GM15510 (cell line): ENCODE measurements around the gene UTP20.
A peak's percentile ranks its signal among the peaks of the same experiment; 100 is the strongest.

Source experiments
- POLR2A ChIP-seq: IDR thresholded peaks from 3 replicates; pipeline ENCODE4 v1.6.1; 2011; ENCODE audit warnings: borderline replicate concordance; ENCODE audit not compliant: insufficient read length; ENCODE audit errors: extremely low read depth

UTP20 gene

DNA sequence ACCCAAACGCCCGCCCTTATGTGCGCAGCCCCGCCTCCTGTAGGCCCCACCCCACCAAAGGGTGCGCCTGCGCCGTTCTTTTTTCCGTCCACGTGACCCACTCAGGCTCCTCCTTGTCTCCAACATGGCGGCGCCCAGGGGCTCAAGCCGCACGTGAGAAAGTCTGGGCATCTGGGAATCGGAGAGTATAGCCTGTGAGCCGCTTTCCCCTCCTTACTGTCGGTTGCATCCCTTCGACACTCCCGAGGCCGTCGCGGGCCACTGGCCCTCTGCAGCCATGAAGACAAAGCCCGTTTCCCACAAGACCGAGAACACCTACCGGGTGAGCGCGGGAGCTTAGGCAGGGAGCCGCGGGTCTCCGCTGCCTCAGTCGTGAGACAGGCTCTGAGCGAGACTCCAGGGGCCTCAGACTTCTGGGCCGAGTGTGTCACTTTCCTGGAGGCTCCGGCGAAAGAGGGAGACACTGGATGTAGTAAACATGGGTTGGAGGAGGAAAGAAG, at the start of gene UTP20:
UTP20 (plus strand) TSS at position 100 of the 500 bp plus-strand sequence; CDS start at position 278, 178 bp downstream.
- peak; percentile 66 for TF ChIP-seq POLR2A

DNA sequence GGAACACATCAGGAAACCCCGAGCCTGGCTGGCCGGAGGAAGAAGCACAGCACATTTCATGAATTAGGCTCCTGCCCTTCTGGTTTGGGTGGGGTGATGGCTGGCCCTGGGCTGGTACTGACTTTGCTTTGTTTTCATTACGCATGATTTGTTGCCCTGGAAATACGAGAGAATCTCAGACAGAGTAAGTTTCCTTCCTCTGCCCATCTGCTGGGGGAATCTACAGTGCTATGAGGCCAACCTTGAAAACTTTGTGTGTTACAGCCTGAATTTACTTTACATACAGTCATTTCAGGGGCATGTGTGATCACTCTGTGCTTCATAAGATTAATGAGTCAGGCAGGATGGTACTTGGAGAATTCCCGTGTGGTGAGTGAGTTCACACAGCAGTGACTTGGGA, 49.4 kb upstream of the UTP20 start:
- no peak for TF ChIP-seq POLR2A

DNA sequence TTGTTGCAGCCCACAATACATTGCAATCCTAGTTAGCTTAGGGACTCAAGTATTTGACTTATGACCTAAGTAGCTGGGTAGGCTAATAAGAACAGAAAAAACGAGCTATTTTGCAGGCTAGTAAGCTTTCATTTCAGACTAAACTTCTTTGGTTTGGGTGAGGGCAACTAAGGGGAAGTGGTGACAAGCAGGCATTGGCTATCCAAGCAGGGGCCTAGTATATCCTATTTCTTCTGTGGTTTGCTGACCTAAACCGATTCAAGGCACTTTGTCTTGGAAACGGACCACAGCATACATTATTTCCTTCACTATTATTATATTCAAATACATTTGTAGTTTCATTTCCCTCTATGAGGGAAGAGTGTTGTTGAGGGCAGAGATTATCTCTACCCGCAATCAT, 48.3 kb upstream of the UTP20 start:
- no peak for TF ChIP-seq POLR2A

DNA sequence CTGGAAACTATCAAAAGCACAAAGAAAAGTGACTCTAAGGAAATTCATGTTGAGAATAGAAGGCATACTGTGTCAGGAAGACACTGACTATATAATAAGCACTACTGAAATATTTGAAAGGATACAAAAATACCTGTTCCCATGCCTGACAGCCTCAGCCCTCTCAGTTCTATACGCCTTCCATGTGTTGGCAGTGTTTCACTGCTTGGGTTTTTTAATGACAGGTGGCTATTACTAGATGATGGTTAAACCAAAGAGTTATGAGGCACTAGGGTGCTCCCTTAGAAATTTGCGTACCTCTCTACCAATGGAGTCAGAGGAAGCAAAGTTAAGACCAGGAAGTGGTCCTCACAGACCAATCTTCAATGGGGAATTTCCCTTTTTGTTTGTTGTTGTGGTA, 44.2 kb upstream of the UTP20 start:
- no peak for TF ChIP-seq POLR2A

DNA sequence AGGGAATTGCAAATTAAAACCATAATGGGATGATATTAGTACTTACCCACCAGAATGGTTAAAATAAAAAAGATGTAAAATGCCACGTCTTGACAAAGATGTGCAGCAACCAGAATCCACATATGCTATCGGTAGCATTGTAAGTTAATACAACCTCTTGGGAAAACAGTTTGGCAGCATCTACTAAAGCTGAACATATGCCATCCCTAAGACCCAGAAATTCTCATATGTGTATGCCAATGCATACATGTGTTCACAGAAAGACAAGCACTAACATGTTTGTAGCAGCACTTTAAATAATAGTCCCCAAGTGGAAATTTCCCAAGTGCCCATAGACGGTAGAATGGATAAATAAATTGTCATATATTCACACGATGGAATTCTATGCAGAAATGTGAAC, 41.6 kb upstream of the UTP20 start:
- TF ChIP-seq POLR2A: no peak

DNA sequence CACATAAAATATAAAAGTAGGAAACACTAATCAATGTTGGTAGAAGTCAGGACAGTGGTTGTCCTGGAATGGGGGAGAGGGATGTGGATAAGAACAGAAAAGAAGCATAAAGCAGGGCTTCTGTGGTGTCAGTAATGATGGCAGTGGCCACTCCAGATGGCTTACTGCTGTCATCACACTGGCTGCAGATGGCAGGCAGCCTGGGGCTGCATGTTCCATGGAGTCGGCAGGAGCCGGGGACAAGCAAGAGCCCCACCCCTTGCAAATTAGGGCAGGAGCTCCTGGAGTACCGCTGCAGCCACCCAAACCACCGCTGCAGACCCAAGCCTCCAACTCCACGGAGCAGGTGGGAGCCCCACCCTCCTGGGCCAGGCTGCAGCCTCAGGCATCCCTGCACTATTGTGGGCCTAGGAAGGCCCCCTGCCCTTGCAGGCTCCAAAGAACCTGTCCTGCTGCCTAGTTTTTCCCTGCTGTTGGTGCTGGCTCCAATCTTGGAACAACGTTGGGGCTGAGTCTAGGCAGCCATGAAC, 41.0 kb upstream of the UTP20 start:
- no peak for TF ChIP-seq POLR2A

DNA sequence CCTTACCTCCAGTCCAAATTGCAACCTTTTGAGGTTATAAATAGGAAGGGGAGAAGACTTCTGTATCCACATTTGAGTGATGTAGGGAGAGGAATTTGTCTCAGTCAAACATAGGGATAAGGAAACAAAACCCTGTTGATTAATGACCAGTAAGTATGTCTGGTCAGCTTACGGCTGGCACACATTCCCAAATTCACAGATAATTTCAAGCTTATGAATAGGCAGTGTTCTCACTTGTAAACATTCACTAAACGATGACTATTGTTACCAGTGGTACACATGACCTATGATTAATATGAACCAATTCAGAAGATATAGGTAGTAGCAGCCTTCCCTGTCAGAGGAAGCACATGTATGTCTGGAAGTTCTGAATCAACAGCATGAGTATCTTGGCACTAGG, 36.8 kb upstream of the UTP20 start:
- no peak for TF ChIP-seq POLR2A

DNA sequence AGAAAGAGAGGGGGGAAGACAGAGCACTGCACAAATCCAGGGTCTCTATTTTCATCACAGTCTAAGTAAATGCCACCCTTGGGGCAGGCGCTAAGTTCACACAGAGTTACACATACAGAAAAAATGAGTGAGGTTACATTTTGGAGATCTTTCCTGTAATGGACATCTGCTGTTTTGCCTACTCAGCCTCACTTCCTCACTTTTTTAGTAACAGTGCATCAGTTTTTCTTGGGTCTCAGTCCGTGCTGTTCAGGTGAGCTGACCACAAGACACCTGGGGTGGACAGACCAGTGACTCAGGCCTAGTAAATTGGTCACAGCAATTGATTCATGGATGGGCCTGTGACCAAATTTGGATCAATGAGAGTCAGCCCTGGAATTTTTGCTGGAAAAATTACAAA, 36.3 kb upstream of the UTP20 start:
- TF ChIP-seq POLR2A: no peak

DNA sequence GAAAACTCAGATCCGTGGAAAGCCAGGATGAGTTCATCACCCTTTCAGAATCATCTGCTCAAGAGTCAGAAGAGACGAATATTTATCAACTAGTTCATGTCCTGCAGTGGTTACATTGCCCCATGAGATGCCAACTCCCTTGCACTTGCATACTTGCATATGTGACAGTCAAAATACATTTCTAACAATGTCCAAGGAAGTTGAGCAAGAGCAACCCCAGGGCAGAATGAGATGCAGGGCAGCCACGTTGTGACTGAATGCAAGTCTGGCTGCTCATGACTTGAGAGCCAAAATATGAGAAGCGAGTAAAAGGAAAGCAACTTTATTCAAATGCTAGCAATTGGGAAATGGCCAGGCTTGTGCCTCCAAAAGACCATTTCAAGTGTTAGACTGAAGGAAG, 23.6 kb upstream of the UTP20 start:
- no peak for TF ChIP-seq POLR2A

DNA sequence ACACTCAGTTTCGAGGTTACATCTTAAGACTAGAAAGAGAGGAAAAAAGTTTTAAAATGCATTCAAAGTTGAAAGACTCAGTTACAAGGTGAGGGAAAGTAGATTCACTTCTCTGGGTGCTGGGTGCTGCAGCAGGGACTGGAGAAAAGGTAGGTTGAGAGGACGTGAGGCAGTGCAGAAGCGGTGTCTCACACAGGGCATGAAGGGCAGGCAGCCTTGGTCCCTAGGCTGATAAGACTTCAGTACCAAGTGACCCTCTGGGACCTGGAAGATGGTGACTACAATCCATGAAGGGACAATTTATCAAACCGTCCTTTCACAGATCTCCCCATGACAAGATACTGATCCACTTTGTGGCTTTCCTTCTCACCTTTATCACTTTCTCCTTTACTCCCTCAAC, 22.5 kb upstream of the UTP20 start:
- TF ChIP-seq POLR2A: no peak

DNA sequence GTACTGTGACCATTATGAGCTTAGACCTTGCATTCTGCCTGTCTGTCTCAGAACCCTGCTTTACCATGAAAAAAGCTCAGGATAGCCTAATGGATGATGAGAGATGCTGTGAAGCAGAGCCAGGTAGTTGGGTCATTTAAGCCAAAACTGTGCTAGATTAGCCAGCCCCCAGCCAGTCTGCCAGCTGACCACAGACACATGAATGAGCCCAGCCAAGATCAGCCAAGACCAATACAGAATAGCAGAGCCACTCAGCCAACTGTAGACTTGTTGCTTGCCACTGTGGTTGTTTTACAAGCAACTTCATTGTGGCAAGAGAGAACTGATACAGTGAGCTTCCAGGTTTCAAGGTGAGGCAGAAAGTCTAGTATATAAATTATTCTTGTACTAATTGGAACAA, 12.8 kb upstream of the UTP20 start:
- no peak for TF ChIP-seq POLR2A

DNA sequence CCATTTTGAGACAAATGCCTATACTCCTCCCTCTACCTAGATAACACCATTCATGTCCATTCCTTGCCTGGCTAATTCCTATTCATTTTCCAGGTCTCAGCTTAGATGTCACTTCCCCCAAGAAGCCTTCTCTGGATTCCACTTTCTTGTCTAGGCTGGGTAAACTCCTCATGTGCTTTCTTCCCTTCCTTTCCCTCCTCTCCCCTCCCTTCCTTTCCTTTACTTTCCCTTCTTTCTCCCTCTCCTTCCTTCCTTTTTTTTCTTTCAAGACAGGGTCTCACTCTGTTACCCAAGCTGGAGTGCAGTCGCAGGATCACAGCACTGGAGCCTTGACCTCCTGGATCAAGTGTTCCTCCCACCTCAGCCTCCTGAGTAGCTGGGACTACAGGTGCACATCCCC, 3.5 kb upstream of the UTP20 start:
- TF ChIP-seq POLR2A: no peak

DNA sequence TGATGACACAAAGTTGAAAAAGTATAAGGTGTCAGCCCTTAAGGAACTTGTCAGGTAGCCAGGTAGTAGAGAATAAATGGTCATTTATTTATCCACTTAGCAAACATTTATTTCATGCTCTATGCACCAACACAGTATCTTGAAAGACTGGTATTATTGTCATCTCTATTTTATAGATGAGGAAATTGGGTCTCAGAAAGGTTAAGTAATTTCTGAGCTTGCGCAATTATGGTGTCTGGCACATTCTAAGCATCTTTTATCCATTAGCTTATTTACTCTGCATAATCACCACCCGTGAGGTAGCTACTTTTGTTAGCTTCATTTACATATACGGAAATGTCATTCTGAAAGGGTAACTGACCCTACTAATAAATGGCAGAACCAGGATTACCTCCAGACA, 2.5 kb upstream of the UTP20 start:
- TF ChIP-seq POLR2A: no peak

DNA sequence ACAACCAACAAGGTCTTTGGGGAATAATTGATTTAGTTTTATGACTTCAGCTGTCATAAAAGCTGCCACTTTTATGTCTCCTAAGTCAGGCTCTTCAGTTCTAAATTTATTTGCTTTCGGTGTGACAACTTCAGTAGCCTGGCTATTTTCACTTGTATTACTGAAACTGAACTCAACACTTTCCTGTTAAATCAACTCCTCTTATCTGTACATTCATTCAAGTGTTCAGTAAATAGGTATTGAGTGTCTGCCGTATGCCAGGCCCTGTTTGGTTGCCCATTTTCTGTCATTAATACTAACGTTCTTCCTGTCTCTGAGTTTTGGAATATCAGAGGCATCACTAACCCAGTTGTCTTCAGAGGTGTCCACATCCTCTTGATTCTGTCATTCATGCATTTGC, 7.5 kb downstream of the UTP20 start:
- no peak for TF ChIP-seq POLR2A

DNA sequence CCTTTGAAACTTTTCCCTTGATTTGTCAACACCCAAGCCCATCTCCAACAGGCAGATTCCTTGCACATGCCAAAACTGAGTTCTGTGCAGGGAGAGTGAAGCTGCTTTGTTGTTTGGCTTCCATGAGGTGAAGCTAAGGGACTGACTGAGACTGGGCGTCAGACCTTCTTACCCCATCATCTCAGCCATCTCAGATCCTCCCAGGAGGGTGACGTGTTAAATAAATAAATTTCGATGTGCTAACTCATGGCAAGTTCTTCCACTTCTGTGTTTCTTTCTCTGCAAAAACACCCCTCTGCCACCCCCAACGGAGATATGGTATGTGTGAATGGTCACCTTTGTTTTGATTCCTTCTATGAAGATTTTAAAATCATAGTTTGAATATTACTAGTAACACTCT, 17.8 kb downstream of the UTP20 start:
- TF ChIP-seq POLR2A: no peak

DNA sequence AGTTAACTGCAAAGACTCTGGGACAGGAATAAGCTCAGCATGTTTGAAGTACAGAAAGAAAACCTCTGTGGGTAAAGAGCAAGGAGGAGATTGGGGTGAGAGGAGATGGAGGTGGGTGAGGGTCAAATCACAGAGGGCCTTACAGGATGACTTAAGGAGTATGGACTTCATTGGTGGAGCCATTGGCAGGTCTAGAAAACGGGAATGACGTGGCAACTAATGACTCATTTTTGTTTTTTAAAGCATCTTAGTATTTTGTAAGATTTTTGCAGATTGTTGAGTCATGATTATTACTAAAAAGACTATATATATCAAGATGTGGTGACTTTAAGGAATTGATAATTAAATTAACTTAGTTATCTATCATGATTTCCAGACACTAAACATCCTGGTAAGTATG, 18.5 kb downstream of the UTP20 start:
- TF ChIP-seq POLR2A: no peak

DNA sequence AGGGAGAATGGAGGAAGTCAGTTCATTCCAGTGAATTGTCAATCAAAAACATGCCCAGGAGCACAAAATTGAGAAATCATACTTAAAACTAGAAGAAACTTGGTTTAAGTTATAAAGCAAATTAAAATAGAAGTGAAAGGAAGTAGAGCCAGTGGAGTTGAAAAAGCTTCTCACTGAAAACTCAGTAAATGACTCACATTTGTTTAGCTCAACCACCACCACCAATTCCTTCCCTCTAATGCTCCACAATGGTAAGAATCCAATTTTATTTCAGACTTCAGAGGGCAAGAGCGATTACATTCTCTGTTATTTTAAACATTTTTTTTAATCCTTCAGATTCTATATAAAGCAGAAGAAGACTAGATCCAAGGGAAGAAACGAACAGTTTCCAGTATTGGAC, 19.4 kb downstream of the UTP20 start:
- no peak for TF ChIP-seq POLR2A
